Neural progenitor cell (in vitro differentiated cells): ENCODE data around the gene MYO5A. TPM values are rescaled to one million over a fixed set of nuclear protein-coding genes. Genes with fewer than 3 reads are reported as not detected.

Experiments used
- DNase-seq: peaks from one replicate; pipeline ENCODE4 v3.0.0-alpha.2; 2016; ENCODE audit warnings: low spot score
- H2AFZ ChIP-seq: fragments of 200-600 bp; sonication (generic); replicated peaks from 2 replicates; pipeline ENCODE4 v1.6.1; 2016; ENCODE audit warnings: antibody characterized with exemption
- H3F3A ChIP-seq: fragments of 200-600 bp; sonication (generic); 2 replicates; pipeline ENCODE4 v1.6.1; 2016; ENCODE audit warnings: antibody characterized with exemption, low read depth
- H3K27ac ChIP-seq: fragments of 200-600 bp; sonication (generic); 2 replicates; pipeline ENCODE4 v1.5.1; 2016; ENCODE audit warnings: mild to moderate bottlenecking
- H3K27me3 ChIP-seq: fragments of 200-600 bp; sonication (generic); 2 replicates; pipeline ENCODE4 v1.6.1; 2016; ENCODE audit warnings: mild to moderate bottlenecking, moderate library complexity
- H3K36me3 ChIP-seq: fragments of 200-600 bp; sonication (generic); 2 replicates; pipeline ENCODE4 v1.5.1; 2016
- H3K4me1 ChIP-seq: fragments of 200-600 bp; sonication (generic); 2 replicates; pipeline ENCODE4 v1.6.1; 2016; ENCODE audit warnings: mixed run types
- H3K4me2 ChIP-seq: fragments of 200-600 bp; sonication (generic); 2 replicates; pipeline ENCODE4 v1.6.1; 2016
- H3K4me3 ChIP-seq: fragments of 200-600 bp; sonication (generic); 2 replicates; pipeline ENCODE4 v1.5.1; 2016
- H3K79me2 ChIP-seq: fragments of 200-600 bp; sonication (generic); 2 replicates; pipeline ENCODE4 v1.6.1; 2016; ENCODE audit warnings: low read depth
- H3K9ac ChIP-seq: fragments of 200-600 bp; sonication (generic); 2 replicates; pipeline ENCODE4 v1.6.1; 2016
- H3K9me3 ChIP-seq: fragments of 200-600 bp; sonication (generic); 2 replicates; pipeline ENCODE4 v1.5.1; 2016; ENCODE audit warnings: low read depth
- H4K20me1 ChIP-seq: fragments of 200-600 bp; sonication (generic); 2 replicates; pipeline ENCODE4 v1.6.1; 2016; ENCODE audit warnings: low read depth
- H3K27ac Mint-ChIP-seq: 3 replicates; pipeline ENCODE4 v1.8.0; 2021; ENCODE audit warnings: mixed read lengths
- H3K27me3 Mint-ChIP-seq: 2 replicates; pipeline ENCODE4 v1.8.0; 2022; ENCODE audit warnings: low read depth, mild to moderate bottlenecking, inconsistent platforms, moderate library complexity, mixed read lengths; ENCODE audit not compliant: insufficient read depth
- H3K36me3 Mint-ChIP-seq: 3 replicates; pipeline ENCODE4 v1.8.0; 2021; ENCODE audit warnings: mixed read lengths
- H3K4me1 Mint-ChIP-seq: 3 replicates; pipeline ENCODE4 v1.8.0; 2021; ENCODE audit warnings: mixed read lengths
- H3K4me3 Mint-ChIP-seq: 3 replicates; pipeline ENCODE4 v1.8.0; 2021; ENCODE audit warnings: mild to moderate bottlenecking, moderate library complexity, mixed read lengths
- H3K9me3 Mint-ChIP-seq: 3 replicates; pipeline ENCODE4 v1.8.0; 2020; ENCODE audit warnings: mixed read lengths
- EZH2 ChIP-seq: fragments of 200-600 bp; sonication (generic); IDR thresholded peaks from 2 replicates; pipeline ENCODE4 v1.6.1; 2017; ENCODE audit warnings: antibody characterized with exemption, mild to moderate bottlenecking, moderate library complexity
- EZH2phosphoT487 ChIP-seq: fragments of 200-600 bp; sonication (generic); IDR thresholded peaks from 2 replicates; pipeline ENCODE4 v1.6.1; 2017; ENCODE audit warnings: antibody characterized with exemption
- total RNA-seq: library from RNA; depleted of rRNA; stranded (reverse); fragments of >200 nt; gene quantifications from 2 replicates; pipeline ENCODE4 v1.2.3, GENCODE V29; 2015; ENCODE audit warnings: low replicate concordance
- TF ChIP-seq, protein P1 (sequence below): fragments of 200-600 bp; sonication (generic); IDR thresholded peaks from 2 replicates; pipeline ENCODE4 v1.5.1; 2017; ENCODE audit warnings: antibody characterized with exemption, mild to moderate bottlenecking

MYO5A gene
- total RNA-seq, 1 donor from 2014 or later = 34.3 TPM

DNA sequence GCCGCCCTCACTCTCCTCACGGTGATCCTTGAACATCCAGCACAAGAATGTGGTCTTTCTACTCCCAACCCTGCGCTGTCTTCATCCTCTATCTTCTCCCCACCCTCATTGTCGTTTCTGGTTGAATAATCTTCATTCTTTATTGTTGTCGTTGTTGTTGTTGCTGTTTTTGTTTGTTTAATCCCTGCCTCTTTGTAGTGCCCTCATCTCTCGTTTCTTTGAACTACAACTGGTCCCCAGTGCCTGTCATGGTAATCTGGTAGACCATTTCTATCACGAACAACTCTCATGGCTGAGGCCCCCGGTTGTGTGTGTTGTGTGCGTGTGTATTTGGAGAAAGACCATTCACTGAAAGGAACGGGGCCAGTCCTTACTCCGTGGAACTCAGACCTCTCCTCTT, 1.3 kb upstream of the MYO5A start:
- Histone ChIP-seq H3K36me3 (no peaks in the 10 kb centered on the region), H3F3A (peaks cover 27% of the 10 kb centered on the region), H3K4me3 (peak overlapping the region; percentile 98), H3K9ac (no peak overlapping the region), H2AFZ (peak overlapping the region; percentile 67), H4K20me1 (peaks cover 18% of the 10 kb centered on the region), H3K9me3 (no peaks in the 10 kb centered on the region), H3K4me2 (peak overlapping the region; percentile 79), H3K4me1 (peaks cover 11% of the 10 kb centered on the region), H3K27ac (no peak overlapping the region), H3K27me3 (peaks cover 57% of the 10 kb centered on the region), H3K79me2 (peaks cover 16% of the 10 kb centered on the region)
- Mint-ChIP-seq H3K4me3 (peak overlapping the region; percentile 82), H3K4me1 (peaks cover 16% of the 10 kb centered on the region), H3K27me3 (peaks cover 22% of the 10 kb centered on the region), H3K27ac (peak overlapping the region; percentile 0), H3K9me3 (no peaks in the 10 kb centered on the region), H3K36me3 (no peaks in the 10 kb centered on the region)
- DNase-seq = peak; percentile 24
- TF ChIP-seq, protein P1, sequence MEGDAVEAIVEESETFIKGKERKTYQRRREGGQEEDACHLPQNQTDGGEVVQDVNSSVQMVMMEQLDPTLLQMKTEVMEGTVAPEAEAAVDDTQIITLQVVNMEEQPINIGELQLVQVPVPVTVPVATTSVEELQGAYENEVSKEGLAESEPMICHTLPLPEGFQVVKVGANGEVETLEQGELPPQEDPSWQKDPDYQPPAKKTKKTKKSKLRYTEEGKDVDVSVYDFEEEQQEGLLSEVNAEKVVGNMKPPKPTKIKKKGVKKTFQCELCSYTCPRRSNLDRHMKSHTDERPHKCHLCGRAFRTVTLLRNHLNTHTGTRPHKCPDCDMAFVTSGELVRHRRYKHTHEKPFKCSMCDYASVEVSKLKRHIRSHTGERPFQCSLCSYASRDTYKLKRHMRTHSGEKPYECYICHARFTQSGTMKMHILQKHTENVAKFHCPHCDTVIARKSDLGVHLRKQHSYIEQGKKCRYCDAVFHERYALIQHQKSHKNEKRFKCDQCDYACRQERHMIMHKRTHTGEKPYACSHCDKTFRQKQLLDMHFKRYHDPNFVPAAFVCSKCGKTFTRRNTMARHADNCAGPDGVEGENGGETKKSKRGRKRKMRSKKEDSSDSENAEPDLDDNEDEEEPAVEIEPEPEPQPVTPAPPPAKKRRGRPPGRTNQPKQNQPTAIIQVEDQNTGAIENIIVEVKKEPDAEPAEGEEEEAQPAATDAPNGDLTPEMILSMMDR = no peak
- TF ChIP-seq EZH2 (no peak), EZH2phosphoT487 (no peak)

DNA sequence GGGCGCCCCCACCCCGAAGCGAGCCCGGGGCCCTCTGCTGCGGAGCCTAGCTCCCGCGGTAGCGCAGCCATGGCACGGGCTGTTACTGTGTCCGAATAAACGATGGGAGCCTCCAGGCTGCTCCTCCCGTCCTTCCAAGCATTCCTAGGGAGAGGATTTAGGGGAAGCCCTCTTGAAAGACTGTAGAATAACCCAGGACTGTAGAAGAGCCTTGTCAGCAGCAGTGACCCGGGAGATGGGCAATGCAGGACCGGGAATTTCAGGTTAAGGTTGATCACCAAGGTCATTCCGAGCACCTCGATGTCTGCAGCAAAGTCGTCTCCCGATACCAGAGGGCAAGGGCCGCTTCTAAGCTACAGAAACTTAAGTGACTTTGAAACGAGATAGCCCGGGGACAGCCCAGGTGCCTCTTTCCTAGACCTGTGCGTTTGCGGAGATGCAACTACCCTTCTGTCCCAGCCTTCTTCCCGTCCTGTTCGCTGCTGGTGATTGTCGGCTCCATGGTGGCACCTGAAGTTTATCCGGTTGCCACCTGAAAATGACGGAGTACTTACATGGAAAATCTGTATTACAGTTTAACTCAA, 753 bp upstream of the MYO5A start:
- Histone ChIP-seq H2AFZ (peak overlapping the region; percentile 67), H3K4me3 (peak overlapping the region; percentile 98), H3K9me3 (no peaks in the 10 kb centered on the region), H3K4me1 (peaks cover 11% of the 10 kb centered on the region), H3K79me2 (peaks cover 16% of the 10 kb centered on the region), H4K20me1 (peaks cover 18% of the 10 kb centered on the region), H3F3A (peaks cover 27% of the 10 kb centered on the region), H3K36me3 (no peaks in the 10 kb centered on the region), H3K4me2 (peak overlapping the region; percentile 79), H3K27me3 (peaks cover 57% of the 10 kb centered on the region), H3K9ac (no peak overlapping the region), H3K27ac (no peak overlapping the region)
- peak overlapping the region; percentile 0 for H3K27ac Mint-ChIP-seq
- H3K27me3 Mint-ChIP-seq = peaks cover 22% of the 10 kb centered on the region
- no peak for TF ChIP-seq EZH2
- TF ChIP-seq EZH2phosphoT487 = no peak
- TF ChIP-seq, protein P1 = no peak
- DNase-seq = no peak
- H3K36me3 Mint-ChIP-seq = no peaks in the 10 kb centered on the region
- H3K9me3 Mint-ChIP-seq = no peaks in the 10 kb centered on the region
- peaks cover 16% of the 10 kb centered on the region for H3K4me1 Mint-ChIP-seq
- H3K4me3 Mint-ChIP-seq = peak overlapping the region; percentile 82

DNA sequence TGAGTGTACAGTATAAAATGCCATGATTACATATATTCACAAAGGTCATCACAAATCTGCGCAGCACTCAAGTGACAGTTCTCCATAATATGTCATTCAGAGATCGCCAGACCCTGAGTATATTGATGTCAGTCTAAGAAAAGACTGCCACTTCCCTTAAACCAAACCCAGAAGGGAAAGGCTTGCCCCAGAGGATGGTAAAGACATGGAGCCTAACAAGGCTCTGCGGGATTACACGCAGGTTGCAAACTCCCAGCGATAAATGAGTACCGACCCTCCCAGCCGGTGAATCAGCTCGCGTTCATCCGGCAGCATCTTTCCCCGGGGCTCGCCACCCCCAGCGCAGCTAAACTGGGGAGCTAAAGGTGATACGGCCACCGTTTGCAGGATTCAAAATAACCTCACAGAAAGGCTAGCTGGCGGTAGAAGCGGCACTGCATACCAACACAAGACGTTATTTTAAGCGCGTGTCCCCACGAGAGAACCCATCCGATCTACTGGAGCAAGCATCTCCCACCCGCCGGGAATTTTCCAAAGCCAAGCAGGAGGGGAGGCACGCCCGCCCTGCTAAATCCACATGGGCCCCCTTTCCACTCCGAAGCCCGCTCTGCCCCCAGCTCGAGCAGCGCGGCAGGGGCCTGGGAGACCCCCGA, 643 bp downstream of the MYO5A start:
- Mint-ChIP-seq H3K4me1 (peaks cover 16% of the 10 kb centered on the region), H3K36me3 (no peaks in the 10 kb centered on the region), H3K27ac (peak overlapping the region; percentile 39), H3K27me3 (peaks cover 24% of the 10 kb centered on the region), H3K9me3 (no peaks in the 10 kb centered on the region), H3K4me3 (peak overlapping the region; percentile 98)
- no peak overlapping the region for H3K27ac ChIP-seq
- peak; percentile 54 for DNase-seq
- H3K4me1 ChIP-seq = peaks cover 11% of the 10 kb centered on the region
- H3K36me3 ChIP-seq = no peaks in the 10 kb centered on the region
- H3K27me3 ChIP-seq = peaks cover 53% of the 10 kb centered on the region
- TF ChIP-seq EZH2 = peak; percentile 29
- TF ChIP-seq, protein P1 = no peak
- peak overlapping the region; percentile 98 for H3K4me3 ChIP-seq
- H3F3A ChIP-seq = peaks cover 33% of the 10 kb centered on the region
- peaks cover 16% of the 10 kb centered on the region for H3K79me2 ChIP-seq
- H4K20me1 ChIP-seq = peaks cover 22% of the 10 kb centered on the region
- peak overlapping the region; percentile 96 for H2AFZ ChIP-seq
- H3K4me2 ChIP-seq = peak overlapping the region; percentile 99
- H3K9me3 ChIP-seq = no peaks in the 10 kb centered on the region
- peak overlapping the region; percentile 40 for H3K9ac ChIP-seq
